Measurements from ENCODE around the gene SCT. TPM values are rescaled to one million over a fixed set of nuclear protein-coding genes. Genes with fewer than 3 reads are reported as not detected.

The SCT gene
- total RNA-seq, 6 experiments from 2014 or later = not detected

DNA sequence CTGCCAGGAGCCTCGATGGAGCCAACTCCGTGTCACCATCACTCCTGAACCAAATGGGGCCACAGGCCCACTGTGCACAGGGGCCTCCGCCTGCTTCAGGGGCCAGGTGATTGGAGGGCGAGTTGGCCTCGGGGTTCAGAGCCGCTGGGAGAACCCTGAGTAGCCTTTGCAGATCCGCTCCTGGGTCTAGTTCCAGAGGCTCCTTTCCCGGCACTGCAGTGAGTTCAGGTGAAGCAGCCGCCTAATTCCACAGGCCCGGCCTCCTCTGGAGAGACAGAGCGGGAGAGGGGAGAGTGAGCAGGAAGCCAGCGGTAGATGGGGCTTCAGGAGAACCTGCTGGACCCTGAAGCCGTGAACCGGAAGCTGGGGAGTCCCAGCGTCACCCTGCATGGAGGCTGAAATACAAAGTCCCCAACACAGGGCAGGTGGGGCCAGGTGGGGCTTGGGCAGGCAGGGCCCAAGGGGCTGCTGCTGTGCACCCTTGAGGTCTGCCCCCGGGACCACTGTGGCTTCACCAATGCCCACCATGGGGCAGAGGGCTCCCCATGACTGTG is 32.6 kb upstream of the SCT start:
- Histone ChIP-seq H3K36me3 (no peaks in the 10 kb centered on the region), H3K9me3 (no peaks in the 10 kb centered on the region), H3K4me3 (no peak overlapping the region), H3K27ac (no peak overlapping the region), H3K27me3 (no peaks in the 10 kb centered on the region), H3K4me1 (peaks cover 0 to 58% (median 24%) of the 10 kb centered on the region in 4 donors)
- ATAC-seq (no peak), DNase-seq (no peak)
- TF ChIP-seq POLR2A (IDR thresholded peaks at IDR 0.05) = no peak
- TF ChIP-seq, protein P1, sequence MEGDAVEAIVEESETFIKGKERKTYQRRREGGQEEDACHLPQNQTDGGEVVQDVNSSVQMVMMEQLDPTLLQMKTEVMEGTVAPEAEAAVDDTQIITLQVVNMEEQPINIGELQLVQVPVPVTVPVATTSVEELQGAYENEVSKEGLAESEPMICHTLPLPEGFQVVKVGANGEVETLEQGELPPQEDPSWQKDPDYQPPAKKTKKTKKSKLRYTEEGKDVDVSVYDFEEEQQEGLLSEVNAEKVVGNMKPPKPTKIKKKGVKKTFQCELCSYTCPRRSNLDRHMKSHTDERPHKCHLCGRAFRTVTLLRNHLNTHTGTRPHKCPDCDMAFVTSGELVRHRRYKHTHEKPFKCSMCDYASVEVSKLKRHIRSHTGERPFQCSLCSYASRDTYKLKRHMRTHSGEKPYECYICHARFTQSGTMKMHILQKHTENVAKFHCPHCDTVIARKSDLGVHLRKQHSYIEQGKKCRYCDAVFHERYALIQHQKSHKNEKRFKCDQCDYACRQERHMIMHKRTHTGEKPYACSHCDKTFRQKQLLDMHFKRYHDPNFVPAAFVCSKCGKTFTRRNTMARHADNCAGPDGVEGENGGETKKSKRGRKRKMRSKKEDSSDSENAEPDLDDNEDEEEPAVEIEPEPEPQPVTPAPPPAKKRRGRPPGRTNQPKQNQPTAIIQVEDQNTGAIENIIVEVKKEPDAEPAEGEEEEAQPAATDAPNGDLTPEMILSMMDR (IDR thresholded peaks at IDR 0.05) = no peak
- 95% methylated on average over 10 of the region's 16 CpGs for WGBS (ENCODE audit: insufficient coverage, low coverage, low lambda C conversion rate, missing lambda C conversion rate)
- intact Hi-C loops (cut with DNase I) = loop anchor here (10.0 kb wide), 1 partner anchor 65 kb away; no protein-coding TSS in a partner anchor

DNA sequence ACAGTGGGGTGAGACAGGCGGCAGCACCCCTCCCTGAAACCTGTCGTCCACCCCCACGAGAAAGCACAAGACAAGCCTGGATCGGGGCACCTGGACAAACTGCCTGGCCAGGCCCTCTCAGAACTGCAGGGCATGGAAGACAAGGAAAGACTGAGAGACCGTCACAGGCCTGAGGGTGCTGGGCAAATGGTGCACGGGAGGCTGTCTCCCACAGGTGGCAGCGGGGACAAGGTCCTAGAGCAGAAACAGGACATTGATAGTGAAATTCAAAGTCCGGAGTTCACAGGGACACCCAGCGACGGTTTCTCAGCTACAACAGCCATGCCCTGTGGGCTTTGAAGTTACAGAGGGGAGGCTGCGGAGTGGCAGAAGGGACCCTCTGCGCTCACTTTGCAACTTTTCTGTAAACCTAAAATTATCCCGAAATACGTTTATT is 30.7 kb upstream of the SCT start:
- DNase-seq (peak; percentile 70 to 83 (median 83)), ATAC-seq (peak; percentile 72 to 82 (median 75))
- peak overlapping the region in 2 of 3 donors; percentile 18 to 71 for H3K27ac ChIP-seq
- intact Hi-C loops (cut with DNase I) = no loop called here
- peak overlapping the region in 2 of 3 donors; percentile 15 to 17 for H3K4me3 ChIP-seq
- H3K27me3 ChIP-seq = no peaks in the 10 kb centered on the region
- H3K9me3 ChIP-seq = no peaks in the 10 kb centered on the region
- TF ChIP-seq, protein P1 (IDR thresholded peaks at IDR 0.05) = peak in 2 of 4 donors; percentile 12 to 25
- no peak for TF ChIP-seq POLR2A (IDR thresholded peaks at IDR 0.05)
- peaks cover 0 to 65% (median 27%) of the 10 kb centered on the region in 4 donors for H3K4me1 ChIP-seq
- H3K36me3 ChIP-seq = no peaks in the 10 kb centered on the region
- 14% methylated on average over 8 of the region's 14 CpGs for WGBS (ENCODE audit: insufficient coverage, low coverage, low lambda C conversion rate, missing lambda C conversion rate)

DNA sequence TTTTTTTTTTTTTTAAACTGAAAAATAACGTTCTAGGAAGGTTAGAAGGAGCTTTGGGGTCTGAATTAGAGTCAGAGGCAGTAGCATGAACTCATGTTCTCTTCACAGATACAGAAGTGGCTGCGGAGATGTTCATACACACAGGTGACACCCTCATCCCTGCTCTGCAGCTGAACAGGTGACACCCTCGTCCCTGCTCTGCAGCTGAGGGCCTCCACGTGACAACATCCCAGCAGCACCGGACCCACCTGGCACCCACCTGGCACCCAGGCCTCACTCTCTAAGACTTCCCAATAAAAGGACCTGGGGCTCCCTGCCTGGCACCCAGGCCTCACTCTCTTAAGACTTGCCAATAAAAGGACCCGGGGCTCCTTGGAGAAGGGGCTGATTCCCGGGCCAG is 29.9 kb upstream of the SCT start:
- Histone ChIP-seq H3K4me3 (no peak overlapping the region), H3K27me3 (no peaks in the 10 kb centered on the region), H3K27ac (peak overlapping the region in 1 of 3 donors; percentile 71), H3K4me1 (peaks cover 0 to 59% (median 27%) of the 10 kb centered on the region in 4 donors), H3K36me3 (no peaks in the 10 kb centered on the region), H3K9me3 (no peaks in the 10 kb centered on the region)
- DNase-seq (no peak), ATAC-seq (no peak)
- WGBS (ENCODE audit: insufficient coverage, low coverage, low lambda C conversion rate, missing lambda C conversion rate) = 59% methylated on average over 4 of the region's 7 CpGs
- intact Hi-C loops (cut with DNase I) = no loop called here
- TF ChIP-seq POLR2A (IDR thresholded peaks at IDR 0.05) = no peak
- TF ChIP-seq, protein P1 (IDR thresholded peaks at IDR 0.05) = no peak

DNA sequence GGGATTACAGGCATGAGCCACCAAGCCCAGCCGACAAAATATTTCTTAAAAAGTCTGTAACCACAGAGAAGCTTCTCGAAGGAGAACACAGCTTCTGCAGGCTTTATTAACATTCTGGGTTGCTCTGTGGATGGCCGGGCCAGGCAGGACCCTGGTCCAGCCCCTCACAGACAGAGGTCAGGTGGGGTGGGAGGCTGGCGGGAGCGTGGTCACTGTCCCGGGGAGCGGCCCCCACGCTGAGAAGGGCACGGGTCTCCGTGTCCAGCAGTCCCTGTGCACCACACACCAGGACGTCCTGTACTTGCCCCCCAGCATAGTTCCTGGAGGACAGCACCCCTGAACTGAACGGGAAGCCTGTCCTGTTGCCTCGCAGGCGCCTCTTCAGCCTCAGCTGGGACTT is 29.4 kb upstream of the SCT start:
- intact Hi-C loops (cut with DNase I) = no loop called here
- ATAC-seq (no peak), DNase-seq (no peak)
- TF ChIP-seq POLR2A (IDR thresholded peaks at IDR 0.05) = no peak
- TF ChIP-seq, protein P1 (IDR thresholded peaks at IDR 0.05) = no peak
- Histone ChIP-seq H3K9me3 (no peaks in the 10 kb centered on the region), H3K4me1 (peaks cover 0 to 54% (median 27%) of the 10 kb centered on the region in 4 donors), H3K27ac (peak overlapping the region in 1 of 3 donors; percentile 71), H3K4me3 (no peak overlapping the region), H3K27me3 (no peaks in the 10 kb centered on the region), H3K36me3 (peaks cover 0 to 1% (median 0%) of the 10 kb centered on the region in 4 donors)
- 70% methylated on average over 3 of the region's 14 CpGs for WGBS (ENCODE audit: insufficient coverage, low coverage, low lambda C conversion rate, missing lambda C conversion rate)

Measured in right lobe of liver (tissue), 6 donors.